CD4-positive, alpha-beta memory T cell (primary cell): ENCODE results near the gene ATP6V1C2. TPM values are rescaled to one million over a fixed set of nuclear protein-coding genes. Genes with fewer than 3 reads are reported as not detected.
"Not testable (repeated sequence)": the region's sequence is repeated elsewhere in the genome, so short reads cannot be mapped to it uniquely, and the experiment has no call there.

Source experiments
- CTCF ChIA-PET: fragments of 350-600 bp; sonication (Branson Sonifier 250); formaldehyde crosslinking; loops from one replicate; lab custom pipeline; 2021; ENCODE audit warnings: inconsistent platforms; ENCODE audit not compliant: partially characterized antibody; lab: Charles Lee
- POLR2A ChIA-PET: fragments of 350-600 bp; sonication (Branson Sonifier 250); formaldehyde crosslinking; loops from one replicate; lab custom pipeline; 2021; ENCODE audit not compliant: partially characterized antibody; lab: Charles Lee
- DNase-seq, 5 donors: peaks; one replicate each; pipeline versions ENCODE4 v3.0.0 to v3.0.0-alpha.2; 2020 to 2022; ENCODE audit warnings: mixed read lengths in 1 of 5
- H3K27ac ChIP-seq: one replicate; pipeline ENCODE4 v1.7.0; 2013; ENCODE audit warnings: low read depth, low read length
- H3K27me3 ChIP-seq: 2 replicates; pipeline ENCODE4 v1.7.0; 2013; ENCODE audit warnings: mild to moderate bottlenecking, low read length, moderate library complexity; ENCODE audit not compliant: insufficient read depth
- H3K36me3 ChIP-seq: 2 replicates; pipeline ENCODE4 v1.7.0; 2013; ENCODE audit warnings: mild to moderate bottlenecking, low read length, moderate library complexity; ENCODE audit not compliant: insufficient read depth
- H3K4me1 ChIP-seq: 2 replicates; pipeline ENCODE4 v1.7.0; 2013; ENCODE audit warnings: mild to moderate bottlenecking, low read length, moderate library complexity; ENCODE audit not compliant: insufficient read depth
- H3K4me3 ChIP-seq, 2 donors: one replicate each; pipeline ENCODE4 v1.7.0; 2013; ENCODE audit warnings: low read length in 2 of 2, mild to moderate bottlenecking in 1 of 2
- H3K9me3 ChIP-seq, 2 donors: one replicate each; pipeline ENCODE4 v1.7.0; 2013; ENCODE audit warnings: low read length in 2 of 2, control low read depth in 1 of 2; ENCODE audit not compliant: control insufficient read depth in 1 of 2
- H3K27ac Mint-ChIP-seq, 7 donors: one replicate each; pipeline ENCODE4 v1.8.0; 2020 to 2021; ENCODE audit warnings: mixed read lengths in 7 of 7, mild to moderate bottlenecking in 6 of 7, inconsistent platforms in 3 of 7, moderate library complexity in 3 of 7
- H3K27me3 Mint-ChIP-seq, 2 donors: one replicate each; pipeline ENCODE4 v1.8.0; 2020 to 2021; ENCODE audit warnings: mixed read lengths in 2 of 2
- H3K36me3 Mint-ChIP-seq, 2 donors: one replicate each; pipeline ENCODE4 v1.8.0; 2020 to 2021; ENCODE audit warnings: mixed read lengths in 2 of 2, inconsistent platforms in 1 of 2, mild to moderate bottlenecking in 1 of 2
- H3K4me1 Mint-ChIP-seq, 4 donors: one replicate each; pipeline ENCODE4 v1.8.0; 2020 to 2021; ENCODE audit warnings: mixed read lengths in 4 of 4, mild to moderate bottlenecking in 1 of 4
- H3K4me3 Mint-ChIP-seq, 8 donors: one replicate each; pipeline ENCODE4 v1.8.0; 2020 to 2021; ENCODE audit warnings: mixed read lengths in 8 of 8, mild to moderate bottlenecking in 7 of 8, moderate library complexity in 6 of 8, inconsistent platforms in 3 of 8
- H3K9me3 Mint-ChIP-seq, 8 donors: one replicate each; pipeline ENCODE4 v1.8.0; 2020 to 2021; ENCODE audit warnings: mixed read lengths in 8 of 8, mild to moderate bottlenecking in 5 of 8, inconsistent platforms in 3 of 8, moderate library complexity in 1 of 8
- intact Hi-C: fragments of 100-400 bp; cut with micrococcal nuclease; formaldehyde crosslinking; loops from one replicate; pipeline ENCODE4 v1.15.1; 2023
- polyA plus RNA-seq, 2 donors: library from polyadenylated mRNA; unstranded; fragments of 300-500 nt; fragmentation: Illumina TruSeq; gene quantifications; one replicate each; pipeline ENCODE4 v1.2.3, GENCODE V29; 2021
- total RNA-seq, 2 experiments: library from RNA; stranded (reverse); gene quantifications; one replicate each; pipeline ENCODE4 v1.2.3, GENCODE V29; 2021

The ATP6V1C2 gene
- total and polyA plus RNA-seq, 4 experiments from 2014 or later = 0.17 to 0.20 TPM; not detected in 2

DNA sequence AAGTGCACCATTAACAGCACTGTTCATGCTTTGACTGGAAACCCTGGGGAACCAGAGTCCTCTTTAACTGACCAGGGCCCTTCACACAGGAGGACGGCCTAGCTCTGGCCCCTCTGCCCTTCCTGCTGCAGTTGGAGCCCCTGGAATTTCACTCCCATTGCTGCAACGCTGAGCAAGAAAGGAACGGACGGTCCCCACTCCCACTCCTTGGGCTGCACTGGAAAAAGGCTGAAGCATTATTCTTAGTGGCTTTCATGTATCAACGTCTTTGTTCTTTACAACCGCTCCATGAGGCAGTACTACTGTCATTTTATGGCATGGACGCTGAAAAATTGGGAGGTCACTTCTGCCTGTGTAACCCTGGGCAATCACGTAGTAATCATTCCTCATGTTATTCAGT, 81.2 kb downstream of the ATP6V1C2 start:
- Mint-ChIP-seq H3K27ac (peak overlapping the region in 1 of 7 donors; percentile 14), H3K36me3 (peaks cover 11 to 39% of the 10 kb centered on the region in 2 donors), H3K27me3 (no peaks in the 10 kb centered on the region), H3K4me3 (no peak overlapping the region), H3K4me1 (peaks cover 19 to 35% (median 28%) of the 10 kb centered on the region in 4 donors), H3K9me3 (peaks cover 0 to 3% (median 0%) of the 10 kb centered on the region in 8 donors)
- POLR2A ChIA-PET = interaction anchor here (1.1 kb wide), 1 partner anchor 10 kb away, joined by 3 read pairs; the partner anchor contains the start of gene PDIA6
- Histone ChIP-seq H3K4me3 (no peak overlapping the region), H3K27me3 (no peaks in the 10 kb centered on the region), H3K9me3 (no peaks in the 10 kb centered on the region), H3K27ac (no peak overlapping the region), H3K36me3 (peaks cover 15% of the 10 kb centered on the region), H3K4me1 (peaks cover 13% of the 10 kb centered on the region)
- CTCF ChIA-PET = no interaction called here
- no peak for DNase-seq
- intact Hi-C loops = no loop called here

DNA sequence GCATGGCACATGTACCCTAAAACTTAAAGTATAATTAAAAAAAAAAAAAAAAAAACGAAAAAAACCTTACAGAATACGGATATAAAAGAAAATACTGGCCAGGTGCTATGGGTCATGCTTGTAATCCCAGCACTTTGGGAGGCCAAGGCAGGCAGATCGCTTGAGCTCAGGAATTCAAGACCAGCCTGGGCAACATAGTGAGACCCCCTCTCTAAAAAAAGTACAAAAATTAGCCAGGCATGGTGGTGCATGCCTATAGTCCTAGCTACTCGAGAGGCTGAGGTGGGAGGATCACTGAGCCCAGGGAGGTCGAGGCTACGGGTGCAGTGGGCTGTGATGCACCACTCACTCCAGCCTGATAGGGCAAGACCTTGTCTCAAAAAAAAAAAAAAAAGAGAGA, 84.6 kb downstream of the ATP6V1C2 start:
- Histone ChIP-seq H3K4me1 (peaks cover 46% of the 10 kb centered on the region), H3K36me3 (peaks cover 11% of the 10 kb centered on the region)
- DNase-seq, H3K27me3 Mint-ChIP-seq, H3K4me3 ChIP-seq, H3K9me3 Mint-ChIP-seq, H3K27ac ChIP-seq, H3K4me3 Mint-ChIP-seq, H3K9me3 ChIP-seq, POLR2A ChIA-PET, intact Hi-C loops, H3K27me3 ChIP-seq, H3K27ac Mint-ChIP-seq, CTCF ChIA-PET: not testable (repeated sequence)
- Mint-ChIP-seq H3K4me1 (peaks cover 36 to 58% (median 49%) of the 10 kb centered on the region in 4 donors), H3K36me3 (peaks cover 5 to 25% of the 10 kb centered on the region in 2 donors)

GRCh38 chr2:10806543-10806942, 85.1 kb downstream of the ATP6V1C2 start:
- peaks cover 6% of the 10 kb centered on the region for H3K36me3 ChIP-seq
- H3K9me3 ChIP-seq = no peaks in the 10 kb centered on the region
- Mint-ChIP-seq H3K9me3 (no peaks in the 10 kb centered on the region), H3K4me1 (peaks cover 40 to 63% (median 51%) of the 10 kb centered on the region in 4 donors), H3K36me3 (peaks cover 5 to 22% of the 10 kb centered on the region in 2 donors), H3K27me3 (no peaks in the 10 kb centered on the region), H3K4me3 (peak overlapping the region in 1 of 8 donors; percentile 20), H3K27ac (peak overlapping the region in 2 of 7 donors; percentile 4 to 15)
- ChIA-PET CTCF (no interaction called here), POLR2A (no interaction called here)
- no peak for DNase-seq
- no peak overlapping the region for H3K4me3 ChIP-seq
- no peaks in the 10 kb centered on the region for H3K27me3 ChIP-seq
- H3K4me1 ChIP-seq = peaks cover 51% of the 10 kb centered on the region
- H3K27ac ChIP-seq = no peak overlapping the region
- intact Hi-C loops = no loop called here

DNA sequence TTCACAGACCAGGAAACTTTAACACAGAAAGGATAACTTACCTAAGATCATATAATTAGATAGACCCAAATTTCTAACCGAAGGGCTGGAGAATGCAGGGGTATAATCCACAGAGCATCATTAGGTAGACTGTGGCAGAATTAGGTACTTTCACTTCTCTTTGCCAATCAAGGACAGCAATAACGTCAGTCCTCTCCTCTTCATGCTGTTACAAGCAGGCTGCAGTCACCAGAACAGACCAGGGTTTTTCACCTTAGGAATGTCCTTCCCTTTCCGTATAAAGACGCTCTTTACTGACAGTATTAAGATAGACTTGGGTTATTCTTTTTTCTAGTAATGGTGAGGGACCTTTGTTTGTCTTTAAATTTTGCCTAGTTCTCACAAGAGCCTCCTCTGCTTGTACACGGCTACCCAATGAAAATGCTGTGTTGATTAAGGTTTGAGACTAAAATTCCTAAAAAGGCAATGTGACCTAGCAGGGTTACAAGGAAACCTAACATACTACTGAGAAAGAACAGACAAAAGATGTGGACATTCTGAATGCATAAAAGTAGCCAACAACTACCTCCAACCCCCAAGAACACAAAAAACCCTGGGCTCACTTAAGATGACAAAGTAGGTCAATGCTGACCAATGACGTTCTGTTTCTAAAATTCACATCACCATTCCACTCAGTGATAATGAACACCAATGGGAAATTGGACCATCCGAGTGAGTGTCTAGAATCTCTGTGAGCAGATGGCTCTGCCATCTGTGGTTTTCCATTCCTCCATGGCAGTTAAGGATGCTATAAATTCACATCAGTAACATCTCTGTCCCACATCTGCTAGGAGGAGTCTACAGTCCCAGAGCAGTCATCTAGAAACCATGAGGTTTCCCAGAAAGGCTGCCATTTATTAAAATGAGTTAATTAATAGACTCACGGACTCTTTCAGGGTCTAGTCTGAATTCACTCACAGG, 89.1 kb downstream of the ATP6V1C2 start:
- CTCF ChIA-PET = no interaction called here
- Mint-ChIP-seq H3K27ac (peak overlapping the region; percentile 52 to 95 (median 94)), H3K9me3 (no peaks in the 10 kb centered on the region), H3K36me3 (peaks cover 0 to 13% of the 10 kb centered on the region in 2 donors), H3K4me1 (peaks cover 34 to 57% (median 45%) of the 10 kb centered on the region in 4 donors), H3K4me3 (peak overlapping the region; percentile 84 to 95 (median 94)), H3K27me3 (no peaks in the 10 kb centered on the region)
- POLR2A ChIA-PET = interaction anchor here (2.4 to 2.8 kb wide), 2 partner anchors 18 to 322 kb away, joined by 13 to 17 read pairs; a partner anchor contains a TSS
- Histone ChIP-seq H3K27ac (peak overlapping the region; percentile 76), H3K27me3 (no peaks in the 10 kb centered on the region), H3K4me1 (peaks cover 59% of the 10 kb centered on the region), H3K9me3 (no peaks in the 10 kb centered on the region), H3K4me3 (peak overlapping the region; percentile 72 to 92), H3K36me3 (no peaks in the 10 kb centered on the region)
- peak in 3 of 5 donors; percentile 13 to 37 (median 17) for DNase-seq
- intact Hi-C loops = loop anchor here (2.0 to 10.0 kb wide), 6 partner anchors 18 to 1904 kb away; partner anchors contain the start of genes E2F6, HPCAL1, LPIN1 and ODC1

GRCh38 chr2:10811517-10811916, 90.1 kb downstream of the ATP6V1C2 start:
- Mint-ChIP-seq H3K27me3 (no peaks in the 10 kb centered on the region), H3K36me3 (peaks cover 0 to 13% of the 10 kb centered on the region in 2 donors), H3K9me3 (no peaks in the 10 kb centered on the region), H3K27ac (peak overlapping the region; percentile 52 to 95 (median 94)), H3K4me3 (peak overlapping the region; percentile 84 to 95 (median 94)), H3K4me1 (peaks cover 34 to 54% (median 43%) of the 10 kb centered on the region in 4 donors)
- Histone ChIP-seq H3K4me1 (peaks cover 57% of the 10 kb centered on the region), H3K36me3 (no peaks in the 10 kb centered on the region), H3K27me3 (no peaks in the 10 kb centered on the region), H3K9me3 (no peaks in the 10 kb centered on the region), H3K27ac (peak overlapping the region; percentile 76), H3K4me3 (peak overlapping the region; percentile 72 to 92)
- no peak for DNase-seq
- CTCF ChIA-PET = interaction anchor here (1.4 to 2.2 kb wide), 4 partner anchors 19 to 321 kb away, joined by 6 to 13 read pairs (median 10); a partner anchor contains a TSS
- POLR2A ChIA-PET = interaction anchor here (0.7 to 2.8 kb wide), 12 partner anchors 11 to 932 kb away, joined by 3 to 17 read pairs (median 8); partner anchors contain the start of genes NOL10, ODC1, ROCK2 and SLC66A3
- intact Hi-C loops = loop anchor here (2.0 to 10.0 kb wide), 6 partner anchors 19 to 1903 kb away; partner anchors contain the start of genes E2F6, HPCAL1, LPIN1 and ODC1

DNA sequence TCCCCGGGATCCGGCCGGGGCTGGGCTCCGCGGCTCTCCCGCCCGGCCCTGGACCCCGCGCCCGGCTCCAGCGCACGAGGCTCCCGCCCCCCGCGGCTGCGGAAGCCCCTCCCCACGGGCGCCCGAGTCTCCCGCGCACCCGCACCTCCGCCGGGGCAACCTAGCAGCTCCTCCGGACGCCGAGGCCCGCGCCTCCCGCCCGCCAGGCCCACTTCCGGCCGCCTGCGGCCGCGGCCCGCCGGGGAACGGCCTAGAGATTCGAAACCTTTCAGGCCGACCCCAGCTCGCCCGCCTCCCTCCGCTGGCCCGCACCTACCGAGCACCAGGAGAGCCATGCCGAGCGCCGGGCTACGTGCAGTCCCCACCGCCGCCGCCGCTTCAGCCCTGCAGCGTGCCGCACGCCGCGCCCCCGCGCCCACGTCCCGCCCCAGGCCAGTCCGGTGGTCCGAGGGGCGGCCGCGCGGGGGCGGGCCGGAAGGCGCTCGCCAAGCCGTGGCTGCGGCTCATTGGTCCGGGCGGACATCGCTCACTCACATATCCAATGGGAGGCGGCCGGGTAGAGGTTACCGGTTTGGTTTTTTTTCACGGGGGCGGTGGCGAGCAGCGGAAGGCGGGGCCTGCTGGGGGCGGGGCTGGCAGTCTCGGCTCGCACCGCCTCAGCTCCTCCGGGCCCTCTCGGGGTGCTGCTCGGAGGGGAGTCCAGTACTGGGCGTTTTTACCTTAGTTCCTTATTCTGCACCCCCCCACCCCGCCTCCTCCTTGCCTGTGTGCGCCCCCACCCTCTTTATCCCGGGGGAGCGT, 91.1 kb downstream of the ATP6V1C2 start, which contains the start of gene PDIA6:
Gene PDIA6 (minus strand): TSS at position 424 of the 801 bp plus-strand sequence. CDS start 89 bp downstream, at position 335.
- intact Hi-C loops = loop anchor here (1.0 to 10.0 kb wide), 9 partner anchors 20 to 1902 kb away; partner anchors contain the start of genes E2F6, HPCAL1, LPIN1 and ODC1
- peak within 1 kb of the TSS; percentile 76 to 95 (median 94) for H3K27ac Mint-ChIP-seq
- CTCF ChIA-PET = interaction anchor here (0.8 to 2.2 kb wide), 7 partner anchors 18 to 320 kb away, joined by 3 to 13 read pairs (median 6); partner anchors contain the start of gene NOL10
- POLR2A ChIA-PET = interaction anchor here (0.6 to 2.8 kb wide), 15 partner anchors 10 to 931 kb away, joined by 3 to 17 read pairs (median 6); partner anchors contain the start of genes E2F6, NOL10, ODC1 and ROCK2
- Histone ChIP-seq H3K27ac (peak within 1 kb of the TSS; percentile 76), H3K4me3 (peak within 1 kb of the TSS; percentile 72 to 92), H3K36me3 (no peaks in the 10 kb centered on the region), H3K27me3 (peaks cover under 1% of the 10 kb centered on the region), H3K4me1 (peaks cover 47% of the 10 kb centered on the region), H3K9me3 (no peaks in the 10 kb centered on the region)
- H3K9me3 Mint-ChIP-seq = no peaks in the 10 kb centered on the region
- peaks cover 30 to 43% (median 34%) of the 10 kb centered on the region in 4 donors for H3K4me1 Mint-ChIP-seq
- peak; percentile 90 to 95 (median 92) for DNase-seq
- peak within 1 kb of the TSS; percentile 84 to 95 (median 94) for H3K4me3 Mint-ChIP-seq
- no peaks in the 10 kb centered on the region for H3K27me3 Mint-ChIP-seq
- H3K36me3 Mint-ChIP-seq = peaks cover 0 to 13% of the 10 kb centered on the region in 2 donors
